Measurements from ENCODE around the gene ELK3. TPM values are rescaled to one million over a fixed set of nuclear protein-coding genes. Genes with fewer than 3 reads are reported as not detected.
A peak's percentile ranks its signal among the peaks of the same experiment; 100 is the strongest.
"Not testable (repeated sequence)": the region's sequence is repeated elsewhere in the genome, so short reads cannot be mapped to it uniquely, and the experiment has no call there.

ELK3 gene
- total RNA-seq, 4 donors from 2014 or later: 10.0 to 13.5 (median 11.0) TPM

GRCh38 chr12:96313606-96314005, 119.4 kb downstream of the ELK3 start:
- no peak for TF ChIP-seq EP300 (IDR thresholded peaks at IDR 0.05)
- Histone ChIP-seq H3K27ac (no peak overlapping the region), H3K9me3 (no peaks in the 10 kb centered on the region), H3K4me3 (no peak overlapping the region), H3K27me3 (no peaks in the 10 kb centered on the region), H3K4me1 (peaks cover 3% of the 10 kb centered on the region), H3K36me3 (peaks cover 3% of the 10 kb centered on the region)
- no peak for DNase-seq (ENCODE audit: low spot score in 2 of 2)

GRCh38 chr12:96314723-96315122, 120.5 kb downstream of the ELK3 start:
- Histone ChIP-seq H3K36me3 (peaks cover 3% of the 10 kb centered on the region), H3K27me3 (no peaks in the 10 kb centered on the region), H3K4me1 (peaks cover 3% of the 10 kb centered on the region), H3K4me3 (no peak overlapping the region), H3K9me3 (no peaks in the 10 kb centered on the region), H3K27ac (no peak overlapping the region)
- no peak for DNase-seq (ENCODE audit: low spot score in 2 of 2)
- 50% methylated on average over 2 of the region's 2 CpGs for WGBS
- no peak for TF ChIP-seq EP300 (IDR thresholded peaks at IDR 0.05)
- TF ChIP-seq POLR2A (IDR thresholded peaks at IDR 0.05): no peak
- no peak for TF ChIP-seq POLR2AphosphoS5 (IDR thresholded peaks at IDR 0.05)
- TF ChIP-seq CTCF (IDR thresholded peaks at IDR 0.05): no peak

GRCh38 chr12:96315741-96316481, 121.7 kb downstream of the ELK3 start:
- H3K36me3 ChIP-seq; DNase-seq (ENCODE audit: low spot score in 2 of 2); H3K4me1 ChIP-seq; H3K9me3 ChIP-seq; H3K27me3 ChIP-seq: not testable (repeated sequence)
- H3K27ac ChIP-seq: peak overlapping the region; percentile 60
- peak overlapping the region; percentile 42 for H3K4me3 ChIP-seq
- 58% methylated on average over 29 of the region's 33 CpGs for WGBS

GRCh38 chr12:96317801-96318200, 123.6 kb downstream of the ELK3 start:
- H3K27ac ChIP-seq; H3K27me3 ChIP-seq; H3K36me3 ChIP-seq; H3K4me3 ChIP-seq; DNase-seq (ENCODE audit: low spot score in 2 of 2); H3K9me3 ChIP-seq; H3K4me1 ChIP-seq: not testable (repeated sequence)
- 100% methylated on average over 1 of the region's 2 CpGs for WGBS

Other genes with a start within 250 kb of the ELK3 start
- 100 to 1,000 TPM in 3 of 4 donors, 10 to 100 TPM in 1; 52.1 to 216 (median 133) TPM for gene HAL, start 198.0 kb upstream of the ELK3 start, total RNA-seq
- 10 to 100 TPM; 61.8 to 89.7 (median 80.1) TPM for gene LTA4H, start 158.8 kb upstream of the ELK3 start, total RNA-seq
- gene CDK17, start 206.1 kb downstream of the ELK3 start, total RNA-seq: 10 to 100 TPM; 38.7 to 93.3 (median 43.4) TPM